Liver (tissue), 9 donors: Measurements from ENCODE around the gene CHADL. TPM values are rescaled to one million over a fixed set of nuclear protein-coding genes. Genes with fewer than 3 reads are reported as not detected.
A peak's percentile ranks its signal among the peaks of the same experiment; 100 is the strongest.

Experiments used
- DNase-seq: peaks from one replicate; pipeline ENCODE4 v3.0.0-alpha.2; 2017; ENCODE audit warnings: low spot score
- H3K27ac ChIP-seq, 2 donors: one replicate each; pipeline ENCODE4 v1.7.0; 2013; ENCODE audit warnings: inconsistent platforms in 2 of 2, low read length in 2 of 2, control low read depth in 1 of 2, low read depth in 1 of 2, mild to moderate bottlenecking in 1 of 2
- H3K27me3 ChIP-seq, 4 donors: one replicate each; pipeline versions ENCODE4 v1.6.1 to v1.7.0; 2013; ENCODE audit warnings: low read length in 3 of 4, inconsistent platforms in 1 of 4, mild to moderate bottlenecking in 1 of 4, moderate library complexity in 1 of 4; ENCODE audit not compliant: control insufficient read depth in 4 of 4, insufficient read depth in 4 of 4
- H3K36me3 ChIP-seq, 4 donors: one replicate each; pipeline versions ENCODE4 v1.6.1 to v1.7.0; 2013; ENCODE audit warnings: low read length in 3 of 4, mild to moderate bottlenecking in 3 of 4, low read depth in 1 of 4, moderate library complexity in 1 of 4; ENCODE audit not compliant: control insufficient read depth in 4 of 4, insufficient read depth in 3 of 4
- H3K4me1 ChIP-seq, 4 donors: one replicate each; pipeline versions ENCODE4 v1.6.1 to v1.7.0; 2013; ENCODE audit warnings: low read length in 3 of 4, mild to moderate bottlenecking in 3 of 4, moderate library complexity in 1 of 4; ENCODE audit not compliant: control insufficient read depth in 4 of 4, insufficient read depth in 4 of 4
- H3K4me3 ChIP-seq, 3 donors: one replicate each; pipeline versions ENCODE4 v1.6.1 to v1.7.0; 2013; ENCODE audit warnings: low read length in 3 of 3, control low read depth in 1 of 3, low read depth in 1 of 3, mild to moderate bottlenecking in 1 of 3
- H3K9ac ChIP-seq, 2 donors: one replicate each; pipeline ENCODE4 v1.7.0; 2013; ENCODE audit warnings: low read length in 2 of 2, mild to moderate bottlenecking in 2 of 2, moderate library complexity in 2 of 2, control low read depth in 1 of 2, low read depth in 1 of 2
- H3K9me3 ChIP-seq, 4 donors: one replicate each; pipeline versions ENCODE4 v1.6.1 to v1.7.0; 2013; ENCODE audit warnings: low read length in 3 of 4; ENCODE audit not compliant: control insufficient read depth in 4 of 4
- ATF3 ChIP-seq: IDR thresholded peaks from 2 replicates; pipeline ENCODE4 v1.6.1; 2016; ENCODE audit warnings: antibody characterized with exemption
- CTCF ChIP-seq: fragments of 150-350 bp; IDR thresholded peaks from 2 replicates; pipeline ENCODE4 v1.5.1; 2017; ENCODE audit warnings: improper control_type of control experiment, low read depth, low read length; ENCODE audit not compliant: missing input control
- EGR1 ChIP-seq, 2 donors: IDR thresholded peaks; 2 replicates each; pipeline ENCODE4 v1.6.1; 2016 to 2018; ENCODE audit warnings: antibody characterized with exemption in 2 of 2, low read depth in 2 of 2
- FOXA2 ChIP-seq: IDR thresholded peaks from 2 replicates; pipeline ENCODE4 v1.6.1; 2016; ENCODE audit warnings: antibody characterized with exemption
- GABPA ChIP-seq, 2 donors: IDR thresholded peaks in 1 of 2; conservative IDR thresholded peaks in 1 of 2; 2 replicates each; pipeline ENCODE4 v1.6.1; 2016; ENCODE audit warnings: antibody characterized with exemption in 2 of 2, mild to moderate bottlenecking in 1 of 2, moderate library complexity in 1 of 2
- HNF4A ChIP-seq, 2 donors: conservative IDR thresholded peaks; 2 replicates each; pipeline ENCODE4 v1.6.1; 2016; ENCODE audit warnings: antibody characterized with exemption in 2 of 2, mild to moderate bottlenecking in 2 of 2
- HNF4G ChIP-seq: IDR thresholded peaks from 2 replicates; pipeline ENCODE4 v1.6.1; 2016; ENCODE audit warnings: antibody characterized with exemption
- JUND ChIP-seq, 2 donors: IDR thresholded peaks; 2 replicates each; pipeline ENCODE4 v1.6.1; 2016; ENCODE audit warnings: antibody characterized with exemption in 2 of 2
- MAX ChIP-seq: IDR thresholded peaks from 2 replicates; pipeline ENCODE4 v1.6.1; 2016; ENCODE audit warnings: antibody characterized with exemption
- NR2F2 ChIP-seq: IDR thresholded peaks from 2 replicates; pipeline ENCODE4 v1.6.1; 2016; ENCODE audit warnings: antibody characterized with exemption
- RAD21 ChIP-seq, 2 donors: IDR thresholded peaks; 2 replicates each; pipeline ENCODE4 v1.6.1; 2016; ENCODE audit warnings: antibody characterized with exemption in 2 of 2, mild to moderate bottlenecking in 2 of 2
- REST ChIP-seq: IDR thresholded peaks from 2 replicates; pipeline ENCODE4 v1.6.1; 2016; ENCODE audit warnings: antibody characterized with exemption, mild to moderate bottlenecking
- RXRA ChIP-seq, 2 donors: IDR thresholded peaks; 2 replicates each; pipeline ENCODE4 v1.6.1; 2017 to 2018; ENCODE audit warnings: antibody characterized with exemption in 2 of 2, mild to moderate bottlenecking in 1 of 2
- SP1 ChIP-seq: IDR thresholded peaks from 2 replicates; pipeline ENCODE4 v1.6.1; 2018; ENCODE audit warnings: antibody characterized with exemption, mild to moderate bottlenecking
- TAF1 ChIP-seq: conservative IDR thresholded peaks from 2 replicates; pipeline ENCODE4 v1.6.1; 2016; ENCODE audit warnings: antibody characterized with exemption, mild to moderate bottlenecking
- YY1 ChIP-seq: IDR thresholded peaks from 2 replicates; pipeline ENCODE4 v1.6.1; 2016; ENCODE audit warnings: antibody characterized with exemption, mild to moderate bottlenecking
- ZBTB33 ChIP-seq: IDR thresholded peaks from 2 replicates; pipeline ENCODE4 v1.6.1; 2016; ENCODE audit warnings: antibody characterized with exemption
- WGBS: extraction: QIAGEN DNeasy Blood & Tissue Kit; methylation state at CpG from one replicate; pipeline ENCODE4 v1.1.7; 2013; 5-methylcytosine and 5-hydroxymethylcytosine counted together
- polyA plus RNA-seq, 2 donors: library from polyadenylated mRNA; stranded (reverse) in 1 of 2; unstranded in 1 of 2; fragments of 200-250 nt in 1 of 2; fragments of >200 nt in 1 of 2; fragmentation: Nextera tagmentation in 1 of 2; extraction: Ambion mirVana in 1 of 2; gene quantifications; one replicate each; pipeline versions ENCODE4 v1.2.1 to v1.2.3, GENCODE V29; 2013 to 2015
- total RNA-seq, 2 donors: library from RNA; depleted of rRNA; stranded (reverse); fragments of >200 nt; gene quantifications; one replicate each; pipeline ENCODE4 v1.2.3, GENCODE V29; 2014
- donor health status: healthy.
- donor health status: healthy.
- donor health status: healthy.
- donor health status: healthy.
- donor health status: healthy.

CHADL gene
- total and polyA plus RNA-seq, 4 donors: 0.51 to 1.0 (median 0.62) TPM

- Histone ChIP-seq H3K4me1 (peaks cover 7 to 18% (median 14%) of the 10 kb centered on the region in 4 donors), H3K36me3 (peaks cover 20 to 60% (median 35%) of the 10 kb centered on the region in 4 donors), H3K27me3 (no peaks in the 10 kb centered on the region), H3K9me3 (no peaks in the 10 kb centered on the region), H3K27ac (no peak overlapping the region), H3K4me3 (no peak overlapping the region), H3K9ac (no peak overlapping the region)
- TF ChIP-seq RXRA (IDR thresholded peaks at IDR 0.05) (no peak), ZBTB33 (no peak), NR2F2 (no peak), JUND (IDR thresholded peaks at IDR 0.05) (no peak), TAF1 (no peak), GABPA (IDR thresholded peaks at IDR 0.05 in 1 of 2, conservative IDR thresholded peaks at IDR 0.05 in 1 of 2) (no peak), REST (no peak), HNF4G (no peak), EGR1 (IDR thresholded peaks at IDR 0.05; ENCODE audit: low read depth in 2 of 2) (no peak), RAD21 (IDR thresholded peaks at IDR 0.05) (no peak), YY1 (no peak), HNF4A (conservative IDR thresholded peaks at IDR 0.05) (no peak)
- WGBS: 97% methylated on average over 14 of the region's 14 CpGs
- no peak for DNase-seq
Observed at GRCh38 chr22:41249442-41249841, 8.7 kb upstream of the CHADL start.

- H3K9ac ChIP-seq: no peak overlapping the region
- peaks cover 20 to 55% (median 32%) of the 10 kb centered on the region in 4 donors for H3K36me3 ChIP-seq
- no peak overlapping the region for H3K4me3 ChIP-seq
- no peak for DNase-seq
- peaks cover 7 to 18% (median 14%) of the 10 kb centered on the region in 4 donors for H3K4me1 ChIP-seq
- TF ChIP-seq HNF4A (conservative IDR thresholded peaks at IDR 0.05) (no peak), SP1 (no peak), ATF3 (no peak), RXRA (IDR thresholded peaks at IDR 0.05) (no peak), HNF4G (no peak), JUND (IDR thresholded peaks at IDR 0.05) (no peak), GABPA (IDR thresholded peaks at IDR 0.05 in 1 of 2, conservative IDR thresholded peaks at IDR 0.05 in 1 of 2) (no peak), REST (no peak), FOXA2 (no peak), MAX (no peak), YY1 (no peak), CTCF (no peak), RAD21 (IDR thresholded peaks at IDR 0.05) (no peak)
- H3K27ac ChIP-seq: peak overlapping the region in 1 of 2 donors; percentile 25
- no peaks in the 10 kb centered on the region for H3K27me3 ChIP-seq
- no peaks in the 10 kb centered on the region for H3K9me3 ChIP-seq
- WGBS: 95% methylated on average over 10 of the region's 10 CpGs
Observed at GRCh38 chr22:41248758-41249157, 8.0 kb upstream of the CHADL start.
